CD14-positive monocyte (primary cell): Measurements from ENCODE around the gene ITPR2. TPM values are rescaled to one million over a fixed set of nuclear protein-coding genes. Genes with fewer than 3 reads are reported as not detected.

Source experiments
- DNase-seq, 3 donors: peaks; one replicate each; pipeline ENCODE4 v3.0.0-alpha.2; 2011 to 2022
- H2AFZ ChIP-seq: 2 replicates; pipeline ENCODE4 v1.6.0; 2012; ENCODE audit warnings: mild to moderate bottlenecking, low read depth, low read length, inconsistent platforms; ENCODE audit not compliant: insufficient read depth, poor library complexity, severe bottlenecking
- H3K27ac ChIP-seq, 2 donors: 1 replicate in 1 of 2; 2 replicates in 1 of 2; pipeline ENCODE4 v1.5.1; 2012 to 2013; ENCODE audit warnings: low read length in 2 of 2, control low read depth in 1 of 2, inconsistent platforms in 1 of 2, low read depth in 1 of 2, mild to moderate bottlenecking in 1 of 2
- H3K27me3 ChIP-seq, 2 donors: one replicate each; pipeline versions ENCODE4 v1.6.0 to v1.6.1; 2011 to 2013; ENCODE audit warnings: low read length in 2 of 2; ENCODE audit not compliant: control insufficient read depth in 2 of 2, insufficient read depth in 2 of 2
- H3K36me3 ChIP-seq, 2 donors: replicated peaks in 1 of 2; 1 replicate in 1 of 2; 2 replicates in 1 of 2; pipeline versions ENCODE4 v1.5.1 to v1.6.1; 2012 to 2013; ENCODE audit warnings: low read length in 2 of 2, control low read depth in 1 of 2, inconsistent platforms in 1 of 2, mild to moderate bottlenecking in 1 of 2; ENCODE audit not compliant: insufficient read depth in 2 of 2, control insufficient read depth in 1 of 2
- H3K4me1 ChIP-seq, 2 donors: 1 replicate in 1 of 2; 2 replicates in 1 of 2; pipeline versions ENCODE4 v1.5.1 to v1.6.1; 2012 to 2013; ENCODE audit warnings: low read length in 2 of 2, control low read depth in 1 of 2, inconsistent platforms in 1 of 2, mild to moderate bottlenecking in 1 of 2, moderate library complexity in 1 of 2; ENCODE audit not compliant: insufficient read depth in 2 of 2, control insufficient read depth in 1 of 2
- H3K4me2 ChIP-seq: replicated peaks from 2 replicates; pipeline ENCODE3; 2012; ENCODE audit warnings: low read length, moderate library complexity, mild to moderate bottlenecking; ENCODE audit not compliant: poor library complexity, severe bottlenecking; ENCODE audit errors: extremely low read depth
- H3K4me3 ChIP-seq, 3 experiments: fragments of 200-600 bp in 1 of 3; sonication (generic) in 1 of 3; replicated peaks in 1 of 3; 1 replicate in 2 of 3; 2 replicates in 1 of 3; pipeline ENCODE4 v1.5.1; 2011 to 2013; ENCODE audit warnings: low read length in 3 of 3, mild to moderate bottlenecking in 3 of 3, control low read depth in 2 of 3, low read depth in 2 of 3, inconsistent platforms in 1 of 3, moderate library complexity in 1 of 3
- H3K79me2 ChIP-seq: 2 replicates; pipeline ENCODE4 v1.6.0; 2012; ENCODE audit warnings: mild to moderate bottlenecking, control low read depth, inconsistent platforms, low read length, moderate library complexity; ENCODE audit not compliant: insufficient read depth
- H3K9ac ChIP-seq: 2 replicates; pipeline ENCODE4 v1.6.0; 2017; ENCODE audit warnings: low read length, mild to moderate bottlenecking; ENCODE audit not compliant: insufficient read depth, poor library complexity, severe bottlenecking
- H3K9me3 ChIP-seq, 2 donors: replicated peaks in 1 of 2; 1 replicate in 1 of 2; 2 replicates in 1 of 2; pipeline versions ENCODE4 v1.5.1 to v1.6.1; 2012 to 2013; ENCODE audit warnings: low read length in 2 of 2, control low read depth in 1 of 2; ENCODE audit not compliant: control insufficient read depth in 1 of 2, insufficient read depth in 1 of 2
- H4K20me1 ChIP-seq: 2 replicates; pipeline ENCODE4 v1.6.0; 2012; ENCODE audit warnings: mild to moderate bottlenecking, low read length, control low read depth, moderate library complexity; ENCODE audit not compliant: insufficient read depth
- H3K27ac Mint-ChIP-seq, 7 donors: one replicate each; pipeline ENCODE4 v1.8.0; 2020; ENCODE audit warnings: mild to moderate bottlenecking in 7 of 7, mixed read lengths in 7 of 7, moderate library complexity in 6 of 7, inconsistent platforms in 2 of 7
- H3K27me3 Mint-ChIP-seq, 3 donors: one replicate each; pipeline ENCODE4 v1.8.0; 2021 to 2022; ENCODE audit warnings: low read depth in 3 of 3, mild to moderate bottlenecking in 3 of 3, mixed read lengths in 3 of 3, moderate library complexity in 3 of 3, inconsistent platforms in 1 of 3
- H3K36me3 Mint-ChIP-seq, 2 donors: one replicate each; pipeline ENCODE4 v1.8.0; 2020; ENCODE audit warnings: mixed read lengths in 2 of 2, inconsistent platforms in 1 of 2, mild to moderate bottlenecking in 1 of 2
- H3K4me1 Mint-ChIP-seq: one replicate; pipeline ENCODE4 v1.8.0; 2020; ENCODE audit warnings: mild to moderate bottlenecking, mixed read lengths
- H3K4me3 Mint-ChIP-seq, 2 donors: one replicate each; pipeline ENCODE4 v1.8.0; 2020; ENCODE audit warnings: mild to moderate bottlenecking in 2 of 2, mixed read lengths in 2 of 2, moderate library complexity in 1 of 2
- H3K9me3 Mint-ChIP-seq, 7 donors: one replicate each; pipeline ENCODE4 v1.8.0; 2020 to 2022; ENCODE audit warnings: mixed read lengths in 7 of 7, mild to moderate bottlenecking in 6 of 7, moderate library complexity in 6 of 7, inconsistent platforms in 2 of 7
- WGBS: methylation state at CpG from one replicate; pipeline ENCODE4 v1.1.5; 2013; ENCODE audit warnings: missing lambda C conversion rate; ENCODE audit not compliant: insufficient coverage; 5-methylcytosine and 5-hydroxymethylcytosine counted together
- intact Hi-C, 2 donors: fragments of 100-400 bp; cut with micrococcal nuclease; formaldehyde crosslinking; loops; one replicate each; pipeline versions ENCODE4 v1.15.0 to v1.15.1; 2023
- polyA plus RNA-seq, 3 donors: library from polyadenylated mRNA; depleted of rRNA in 1 of 3; unstranded in 2 of 3; stranded (reverse) in 1 of 3; fragments of 300-500 nt in 2 of 3; fragments of >200 nt in 1 of 3; fragmentation: Illumina TruSeq in 2 of 3; gene quantifications; 1 replicate in 2 of 3; 2 replicates in 1 of 3; pipeline ENCODE4 v1.2.3, GENCODE V29; 2012 to 2021
- TF ChIP-seq, protein P1 (sequence below): fragments of 200-600 bp; IDR thresholded peaks from one replicate; pipeline ENCODE4 v1.8.0; 2022; ENCODE audit warnings: antibody characterized with exemption, mild to moderate bottlenecking

ITPR2 gene
- polyA plus RNA-seq, 3 donors, result 2.7 to 6.4 (median 5.7) TPM

DNA sequence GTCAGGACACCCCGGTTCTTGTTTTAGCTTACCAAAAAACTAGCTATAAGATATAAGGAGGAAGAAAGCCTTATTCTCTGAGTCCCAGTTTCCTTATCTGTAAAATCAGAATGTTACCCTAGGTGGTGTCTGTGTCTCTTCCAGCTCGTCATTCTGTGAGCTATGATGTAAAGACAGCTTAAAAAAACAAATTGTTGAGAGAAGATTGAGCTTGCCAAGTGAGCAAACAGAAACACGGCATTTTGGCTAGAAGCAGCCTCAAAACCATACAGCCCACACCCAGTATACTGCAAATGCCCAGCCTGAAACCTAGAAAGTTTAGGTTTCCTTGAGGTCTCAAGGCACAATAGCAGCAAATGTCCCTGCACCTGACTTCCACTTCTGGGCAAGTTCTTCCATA is 486.3 kb downstream of the ITPR2 start:
- Histone ChIP-seq H3K27me3 (no peaks in the 10 kb centered on the region), H3K4me2 (no peak overlapping the region), H3K27ac (no peak overlapping the region), H4K20me1 (no peaks in the 10 kb centered on the region), H2AFZ (no peak overlapping the region), H3K79me2 (no peaks in the 10 kb centered on the region), H3K9me3 (no peaks in the 10 kb centered on the region), H3K9ac (no peak overlapping the region), H3K36me3 (no peaks in the 10 kb centered on the region), H3K4me1 (peaks cover 0 to under 1% of the 10 kb centered on the region in 2 donors), H3K4me3 (no peak overlapping the region)
- WGBS, result 100% methylated on average over 1 of the region's 3 CpGs
- peaks cover 10 to 11% of the 10 kb centered on the region in 2 donors for H3K36me3 Mint-ChIP-seq
- DNase-seq, result no peak
- H3K4me3 Mint-ChIP-seq, result no peak overlapping the region
- peaks cover 2 to 3% (median 2%) of the 10 kb centered on the region in 3 donors for H3K27me3 Mint-ChIP-seq
- H3K4me1 Mint-ChIP-seq, result peaks cover 6% of the 10 kb centered on the region
- intact Hi-C loops, result no loop called here
- H3K27ac Mint-ChIP-seq, result peak overlapping the region in 1 of 7 donors; percentile 18
- H3K9me3 Mint-ChIP-seq, result peaks cover 0 to 2% (median 0%) of the 10 kb centered on the region in 7 donors
- TF ChIP-seq, protein P1, sequence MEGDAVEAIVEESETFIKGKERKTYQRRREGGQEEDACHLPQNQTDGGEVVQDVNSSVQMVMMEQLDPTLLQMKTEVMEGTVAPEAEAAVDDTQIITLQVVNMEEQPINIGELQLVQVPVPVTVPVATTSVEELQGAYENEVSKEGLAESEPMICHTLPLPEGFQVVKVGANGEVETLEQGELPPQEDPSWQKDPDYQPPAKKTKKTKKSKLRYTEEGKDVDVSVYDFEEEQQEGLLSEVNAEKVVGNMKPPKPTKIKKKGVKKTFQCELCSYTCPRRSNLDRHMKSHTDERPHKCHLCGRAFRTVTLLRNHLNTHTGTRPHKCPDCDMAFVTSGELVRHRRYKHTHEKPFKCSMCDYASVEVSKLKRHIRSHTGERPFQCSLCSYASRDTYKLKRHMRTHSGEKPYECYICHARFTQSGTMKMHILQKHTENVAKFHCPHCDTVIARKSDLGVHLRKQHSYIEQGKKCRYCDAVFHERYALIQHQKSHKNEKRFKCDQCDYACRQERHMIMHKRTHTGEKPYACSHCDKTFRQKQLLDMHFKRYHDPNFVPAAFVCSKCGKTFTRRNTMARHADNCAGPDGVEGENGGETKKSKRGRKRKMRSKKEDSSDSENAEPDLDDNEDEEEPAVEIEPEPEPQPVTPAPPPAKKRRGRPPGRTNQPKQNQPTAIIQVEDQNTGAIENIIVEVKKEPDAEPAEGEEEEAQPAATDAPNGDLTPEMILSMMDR, result no peak

DNA sequence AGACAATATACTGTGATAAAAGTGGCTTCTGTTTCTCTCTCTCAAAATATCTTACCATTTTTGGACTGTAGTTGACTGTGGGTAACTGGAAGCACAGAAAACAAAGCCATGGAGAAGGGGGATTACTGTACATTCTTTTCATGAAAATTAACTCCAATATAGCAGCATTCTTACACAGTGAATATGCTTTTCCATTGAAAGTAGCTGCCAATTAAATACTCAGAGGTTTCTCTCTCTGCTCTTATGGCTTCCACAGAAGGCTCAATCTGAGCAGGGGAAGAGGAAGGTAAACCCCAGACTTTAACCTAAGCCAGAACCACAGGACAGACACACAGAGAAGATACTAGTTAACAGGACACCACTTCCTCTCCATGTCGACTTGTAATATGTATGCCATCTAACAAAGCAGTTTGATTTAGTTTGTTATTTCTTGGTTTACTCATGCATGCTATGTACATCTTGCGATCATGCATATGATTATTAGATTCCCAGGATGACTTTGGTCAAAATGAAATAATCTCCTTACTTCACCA is 487.5 kb downstream of the ITPR2 start:
- H3K4me3 ChIP-seq, result no peak overlapping the region
- no peaks in the 10 kb centered on the region for H3K79me2 ChIP-seq
- intact Hi-C loops, result no loop called here
- H3K4me2 ChIP-seq, result no peak overlapping the region
- H3K9ac ChIP-seq, result no peak overlapping the region
- H3K36me3 ChIP-seq, result no peaks in the 10 kb centered on the region
- peaks cover 0 to 2% (median 0%) of the 10 kb centered on the region in 7 donors for H3K9me3 Mint-ChIP-seq
- H3K27ac Mint-ChIP-seq, result no peak overlapping the region
- no peaks in the 10 kb centered on the region for H3K27me3 ChIP-seq
- H3K4me3 Mint-ChIP-seq, result no peak overlapping the region
- no peak for DNase-seq
- no peak overlapping the region for H3K27ac ChIP-seq
- H4K20me1 ChIP-seq, result no peaks in the 10 kb centered on the region
- no peaks in the 10 kb centered on the region for H3K9me3 ChIP-seq
- H3K4me1 Mint-ChIP-seq, result peaks cover 15% of the 10 kb centered on the region
- peaks cover 10 to 11% of the 10 kb centered on the region in 2 donors for H3K36me3 Mint-ChIP-seq
- no peak overlapping the region for H2AFZ ChIP-seq
- TF ChIP-seq, protein P1, result no peak
- WGBS, result no CpG with 5 or more reads among the region's 2 CpGs
- H3K27me3 Mint-ChIP-seq, result peaks cover 2 to 3% (median 2%) of the 10 kb centered on the region in 3 donors
- H3K4me1 ChIP-seq, result peaks cover 9 to 12% of the 10 kb centered on the region in 2 donors
